Liver (tissue), 3 donors: ENCODE measurements around the gene ARHGEF7.

Experiments
- CTCF ChIP-seq: fragments of 150-350 bp; IDR thresholded peaks from 2 replicates; pipeline ENCODE4 v1.5.1; 2017; ENCODE audit warnings: improper control_type of control experiment, low read depth, low read length; ENCODE audit not compliant: missing input control
- EGR1 ChIP-seq, 2 donors: IDR thresholded peaks; 2 replicates each; pipeline ENCODE4 v1.6.1; 2016 to 2018; ENCODE audit warnings: antibody characterized with exemption in 2 of 2, low read depth in 2 of 2
- RXRA ChIP-seq, 2 donors: IDR thresholded peaks; 2 replicates each; pipeline ENCODE4 v1.6.1; 2017 to 2018; ENCODE audit warnings: antibody characterized with exemption in 2 of 2, mild to moderate bottlenecking in 1 of 2
- donor health status: healthy.
- donor health status: healthy.

- TF ChIP-seq CTCF: no peak
- TF ChIP-seq EGR1 (IDR thresholded peaks at IDR 0.05; ENCODE audit: low read depth in 2 of 2): no peak
- no peak for TF ChIP-seq RXRA (IDR thresholded peaks at IDR 0.05)
Measured at GRCh38 chr13:111338841-111339240, 223.7 kb downstream of the ARHGEF7 start.
